Breast epithelium (tissue), 3 donors: ENCODE results near the gene DNMT3L.
"Not testable (repeated sequence)": the region's sequence is repeated elsewhere in the genome, so short reads cannot be mapped to it uniquely, and the experiment has no call there.

Experiments used
- CTCF ChIP-seq, 3 donors: fragments of 450-650 bp; IDR thresholded peaks; one replicate each; pipeline ENCODE4 v1.5.1; 2016 to 2017; ENCODE audit warnings: antibody characterized with exemption in 3 of 3, mild to moderate bottlenecking in 3 of 3, moderate library complexity in 3 of 3
- POLR2A ChIP-seq: fragments of 450-650 bp; IDR thresholded peaks from one replicate; pipeline ENCODE4 v1.6.1; 2016; ENCODE audit warnings: antibody characterized with exemption, mild to moderate bottlenecking, moderate library complexity
- POLR2AphosphoS5 ChIP-seq, 3 donors: sonication (generic); formaldehyde crosslinking; IDR thresholded peaks; one replicate each; pipeline ENCODE4 v1.6.1; 2017; ENCODE audit warnings: antibody characterized with exemption in 3 of 3

GRCh38 chr21:44227614-44228013 lies 34.1 kb downstream of the DNMT3L start:
- TF ChIP-seq CTCF (IDR thresholded peaks at IDR 0.05); POLR2AphosphoS5 (IDR thresholded peaks at IDR 0.05); POLR2A: not testable (repeated sequence)
